Thoracic aorta (tissue), 2 donors: ENCODE measurements around the gene IDH3B. TPM values are rescaled to one million over a fixed set of nuclear protein-coding genes. Genes with fewer than 3 reads are reported as not detected.
"Not testable (repeated sequence)": the region's sequence is repeated elsewhere in the genome, so short reads cannot be mapped to it uniquely, and the experiment has no call there.

Source experiments
- ATAC-seq: fragments of 150-250 bp; one replicate; pipeline ENCODE4 v1.8.0; 2017; ENCODE audit warnings: low read depth; ENCODE audit not compliant: insufficient number of reproducible peaks, low FRiP score
- DNase-seq: peaks from one replicate; pipeline ENCODE4 v3.0.0-alpha.2; 2020; ENCODE audit warnings: low spot score
- H3K27ac ChIP-seq, 2 donors: fragments of 200-600 bp; sonication (generic); 1 replicate in 1 of 2; 2 replicates in 1 of 2; pipeline ENCODE4 v1.5.1; 2016; ENCODE audit warnings: mild to moderate bottlenecking in 2 of 2, moderate library complexity in 2 of 2
- H3K27me3 ChIP-seq: fragments of 200-600 bp; sonication (generic); replicated peaks from 2 replicates; pipeline ENCODE4 v1.6.0; 2016; ENCODE audit warnings: mild to moderate bottlenecking; ENCODE audit not compliant: insufficient read depth
- H3K36me3 ChIP-seq: fragments of 200-600 bp; sonication (generic); one replicate; pipeline ENCODE4 v1.5.1; 2016
- H3K4me1 ChIP-seq, 2 donors: fragments of 200-600 bp; sonication (generic); 1 replicate in 1 of 2; 2 replicates in 1 of 2; pipeline versions ENCODE4 v1.5.1 to v1.6.0; 2016; ENCODE audit warnings: low read depth in 2 of 2, mild to moderate bottlenecking in 1 of 2; ENCODE audit not compliant: control insufficient read depth in 1 of 2
- H3K4me3 ChIP-seq: fragments of 200-600 bp; sonication (generic); 2 replicates; pipeline ENCODE4 v1.5.1; 2016; ENCODE audit warnings: mild to moderate bottlenecking
- H3K9me3 ChIP-seq: fragments of 200-600 bp; sonication (generic); 2 replicates; pipeline ENCODE4 v1.5.1; 2016
- CTCF ChIP-seq: fragments of 200-600 bp; sonication (generic); IDR thresholded peaks from one replicate; pipeline ENCODE4 v1.5.1; 2019; ENCODE audit warnings: antibody characterized with exemption
- total RNA-seq, 2 donors: library from RNA; depleted of rRNA; stranded (reverse); fragments of >200 nt; gene quantifications; one replicate each; pipeline versions ENCODE4 v1.1.0 to v1.2.3, GENCODE V29; 2016

Gene IDH3B
- total RNA-seq, 2 donors from 2014 or later, result 94.5 to 95.3 TPM

DNA sequence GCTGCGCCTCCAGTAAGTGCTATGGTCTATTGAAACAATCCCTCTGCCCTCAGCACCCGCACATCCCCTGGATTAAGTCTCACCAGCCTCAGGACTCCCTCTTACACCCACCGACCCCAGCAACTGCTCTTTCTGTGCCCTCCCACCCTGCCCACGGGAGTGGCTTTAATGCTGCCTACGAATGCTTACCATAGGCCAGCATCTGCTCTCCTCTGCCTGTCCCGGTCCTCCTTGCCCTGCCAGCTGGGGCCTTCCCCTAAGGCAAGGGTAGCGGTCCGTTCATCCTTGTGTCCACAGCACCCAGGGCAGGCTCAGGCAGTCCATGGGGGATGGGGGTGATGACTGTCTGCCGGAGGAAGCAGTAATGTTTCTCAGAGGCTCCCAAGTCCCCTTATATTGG lies 32.6 kb upstream of the IDH3B start:
- no peaks in the 10 kb centered on the region for H3K9me3 ChIP-seq
- H3K4me3 ChIP-seq, result no peak overlapping the region
- H3K4me1 ChIP-seq, result peaks cover 3 to 15% of the 10 kb centered on the region in 2 donors
- DNase-seq (no peak), ATAC-seq (no peak)
- H3K36me3 ChIP-seq, result no peaks in the 10 kb centered on the region
- no peaks in the 10 kb centered on the region for H3K27me3 ChIP-seq
- H3K27ac ChIP-seq, result no peak overlapping the region
- no peak for TF ChIP-seq CTCF

DNA sequence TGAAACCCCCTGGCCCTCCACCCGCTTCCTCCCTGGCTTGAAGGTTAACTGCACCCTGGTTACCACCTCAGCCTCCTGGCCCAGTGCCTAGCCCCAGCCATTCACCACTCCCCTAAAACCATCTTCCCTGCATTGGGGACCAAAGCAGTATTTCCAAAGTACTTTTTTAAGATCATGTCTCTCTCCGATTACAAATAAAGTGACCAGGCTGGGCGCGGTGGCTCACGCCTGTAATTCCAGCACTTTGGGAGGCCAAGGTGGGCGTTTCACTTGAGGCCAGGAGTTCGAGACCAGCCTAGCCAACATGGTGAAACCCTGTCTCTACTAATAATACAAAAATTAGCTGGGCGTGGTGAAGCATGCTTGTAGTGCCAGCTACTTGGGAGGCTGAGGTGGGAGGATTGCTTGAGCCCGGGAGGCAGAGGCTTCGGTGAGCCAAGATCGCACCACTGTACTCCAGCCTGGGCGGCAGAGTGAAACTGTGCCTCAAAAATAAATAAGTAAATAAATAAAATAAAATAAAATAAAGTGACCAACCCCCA lies 32.0 kb upstream of the IDH3B start:
- not testable (repeated sequence) for H3K27ac ChIP-seq, H3K4me3 ChIP-seq, DNase-seq, H3K36me3 ChIP-seq, H3K9me3 ChIP-seq, ATAC-seq, H3K27me3 ChIP-seq
- H3K4me1 ChIP-seq, result peaks cover 3 to 18% of the 10 kb centered on the region in 2 donors

DNA sequence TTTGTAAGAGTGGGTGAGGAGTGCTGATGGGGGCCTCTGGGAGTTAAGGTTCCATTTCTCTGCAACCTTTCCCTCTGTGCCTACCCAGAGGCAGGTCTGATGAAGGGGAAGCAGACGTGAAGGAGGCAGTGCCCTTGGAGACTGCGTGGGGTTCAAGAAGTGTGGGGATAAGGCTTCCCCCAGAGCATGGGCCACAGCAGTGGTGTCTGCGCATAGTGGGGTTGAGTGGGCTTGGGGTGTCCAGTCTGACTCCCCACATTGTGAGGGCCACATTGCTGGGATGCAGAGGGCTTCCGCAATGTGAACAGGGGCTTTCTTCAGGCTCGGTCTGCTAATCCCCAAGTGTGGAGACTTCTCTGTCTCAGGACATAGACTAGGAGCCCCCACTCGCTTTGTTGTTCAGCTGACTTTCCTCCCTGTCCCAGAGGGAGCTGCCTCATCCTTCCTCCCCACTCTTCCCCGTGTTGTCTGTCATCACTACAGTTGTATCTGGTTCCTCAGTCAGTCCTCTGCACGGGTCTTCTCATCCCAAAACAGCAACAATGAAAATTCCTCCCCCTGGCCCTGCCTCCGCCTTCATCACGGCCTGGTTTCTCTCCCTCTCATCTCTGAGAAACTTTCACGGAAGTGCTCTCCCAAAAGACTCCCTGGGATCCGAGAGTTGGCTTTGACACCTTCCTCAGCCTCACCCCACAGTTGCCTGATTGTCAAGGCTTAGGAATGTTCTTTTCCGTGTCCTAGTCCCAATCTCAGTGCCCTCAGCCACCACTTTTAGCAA lies 31.4 kb upstream of the IDH3B start:
- Histone ChIP-seq H3K27ac (no peak overlapping the region), H3K4me1 (peaks cover 3 to 18% of the 10 kb centered on the region in 2 donors), H3K27me3 (no peaks in the 10 kb centered on the region), H3K4me3 (no peak overlapping the region), H3K36me3 (no peaks in the 10 kb centered on the region), H3K9me3 (no peaks in the 10 kb centered on the region)
- ATAC-seq, result no peak
- TF ChIP-seq CTCF, result no peak
- no peak for DNase-seq

- H3K4me1 ChIP-seq, result peaks cover 3 to 18% of the 10 kb centered on the region in 2 donors
- H3K36me3 ChIP-seq, result no peaks in the 10 kb centered on the region
- DNase-seq, result no peak
- H3K9me3 ChIP-seq, result no peaks in the 10 kb centered on the region
- ATAC-seq, result no peak
- H3K27me3 ChIP-seq, result no peaks in the 10 kb centered on the region
- no peak overlapping the region for H3K27ac ChIP-seq
- H3K4me3 ChIP-seq, result no peak overlapping the region
- TF ChIP-seq CTCF, result no peak
Observed at GRCh38 chr20:2694519-2694918, 30.5 kb upstream of the IDH3B start.

GRCh38 chr20:2694008-2694471 lies 30.0 kb upstream of the IDH3B start:
- no peak for TF ChIP-seq CTCF
- H3K27me3 ChIP-seq, result no peaks in the 10 kb centered on the region
- peak overlapping the region; percentile 70 for H3K4me3 ChIP-seq
- no peak for DNase-seq
- ATAC-seq, result no peak
- H3K9me3 ChIP-seq, result no peaks in the 10 kb centered on the region
- H3K27ac ChIP-seq, result no peak overlapping the region
- H3K4me1 ChIP-seq, result peaks cover 3 to 18% of the 10 kb centered on the region in 2 donors
- H3K36me3 ChIP-seq, result no peaks in the 10 kb centered on the region
